Activated CD4-positive, alpha-beta T cell treated with anti-CD3 and anti-CD28 coated beads, Interleukin-2, amount 10 ng/mL, durations not matched to agents 24 days and 14 days (primary cell): ENCODE results near the gene MAJIN. TPM values are rescaled to one million over a fixed set of nuclear protein-coding genes. Genes with fewer than 3 reads are reported as not detected.
A peak's percentile ranks its signal among the peaks of the same experiment; 100 is the strongest.

Source experiments
- DNase-seq: peaks from one replicate; pipeline ENCODE4 v3.0.0; 2022
- H3K27ac Mint-ChIP-seq: one replicate; pipeline ENCODE4 v1.8.0; 2022; ENCODE audit warnings: mild to moderate bottlenecking, mixed read lengths
- H3K27me3 Mint-ChIP-seq: one replicate; pipeline ENCODE4 v1.8.0; 2022; ENCODE audit warnings: mixed read lengths
- H3K36me3 Mint-ChIP-seq: one replicate; pipeline ENCODE4 v1.8.0; 2022; ENCODE audit warnings: low read depth, mild to moderate bottlenecking, mixed read lengths
- H3K4me1 Mint-ChIP-seq: one replicate; pipeline ENCODE4 v1.8.0; 2021; ENCODE audit warnings: mixed read lengths
- H3K4me3 Mint-ChIP-seq: one replicate; pipeline ENCODE4 v1.8.0; 2022; ENCODE audit warnings: mild to moderate bottlenecking, moderate library complexity, mixed read lengths
- H3K9me3 Mint-ChIP-seq: one replicate; pipeline ENCODE4 v1.8.0; 2021; ENCODE audit warnings: mixed read lengths
- intact Hi-C: fragments of 100-400 bp; cut with micrococcal nuclease; formaldehyde crosslinking; loops from one replicate; pipeline ENCODE4 v1.15.1; 2023
- total RNA-seq: library from RNA; stranded (reverse); gene quantifications from 2 replicates; pipeline ENCODE4 v1.2.3, GENCODE V29; 2022

The MAJIN gene
- total RNA-seq, 1 donor from 2014 or later: not detected

DNA sequence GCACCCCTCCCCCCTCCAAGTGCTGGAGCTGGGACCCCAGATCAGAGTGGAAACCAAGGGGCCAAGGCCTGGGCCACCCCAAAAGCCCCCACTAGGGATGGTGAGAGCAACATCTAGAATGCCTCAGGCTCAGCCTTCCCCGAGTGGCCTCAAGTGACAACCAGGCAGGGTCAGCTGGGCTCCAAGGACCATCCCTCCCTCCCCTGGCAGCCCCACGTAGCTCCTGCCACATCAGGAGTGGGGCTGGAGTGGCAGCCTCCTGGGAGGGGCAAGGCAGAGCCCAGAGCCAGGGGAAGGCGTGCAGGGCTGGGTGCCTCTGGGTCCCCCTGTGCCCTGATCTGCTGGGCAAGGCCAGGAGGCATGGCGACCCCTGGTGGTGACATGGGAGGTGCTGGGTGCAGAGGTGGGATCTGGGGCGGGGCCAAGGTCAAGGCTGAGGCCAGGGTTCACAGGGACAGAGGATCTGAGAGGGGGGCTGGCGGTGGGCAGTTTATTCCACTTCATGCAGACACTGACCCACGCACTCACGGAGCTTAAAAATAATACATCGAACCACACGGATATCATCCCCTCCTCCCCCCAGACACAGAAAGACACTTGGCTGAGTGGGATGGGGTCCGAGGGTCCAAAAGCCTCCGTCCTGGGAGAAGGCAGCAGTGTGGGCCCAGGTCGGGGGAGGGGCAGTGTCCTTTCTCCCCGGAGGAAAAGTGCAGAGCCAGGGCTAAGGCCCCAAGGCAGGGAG lies 77.7 kb downstream of the MAJIN start:
- Mint-ChIP-seq H3K27me3 (no peaks in the 10 kb centered on the region), H3K9me3 (no peaks in the 10 kb centered on the region), H3K27ac (no peak overlapping the region), H3K4me1 (peaks cover 5% of the 10 kb centered on the region), H3K4me3 (no peak overlapping the region), H3K36me3 (peaks cover 10% of the 10 kb centered on the region)
- intact Hi-C loops: loop anchor here (1.0 kb wide), 1 partner anchor 47 kb away; no protein-coding TSS in a partner anchor
- peak; percentile 97 for DNase-seq

DNA sequence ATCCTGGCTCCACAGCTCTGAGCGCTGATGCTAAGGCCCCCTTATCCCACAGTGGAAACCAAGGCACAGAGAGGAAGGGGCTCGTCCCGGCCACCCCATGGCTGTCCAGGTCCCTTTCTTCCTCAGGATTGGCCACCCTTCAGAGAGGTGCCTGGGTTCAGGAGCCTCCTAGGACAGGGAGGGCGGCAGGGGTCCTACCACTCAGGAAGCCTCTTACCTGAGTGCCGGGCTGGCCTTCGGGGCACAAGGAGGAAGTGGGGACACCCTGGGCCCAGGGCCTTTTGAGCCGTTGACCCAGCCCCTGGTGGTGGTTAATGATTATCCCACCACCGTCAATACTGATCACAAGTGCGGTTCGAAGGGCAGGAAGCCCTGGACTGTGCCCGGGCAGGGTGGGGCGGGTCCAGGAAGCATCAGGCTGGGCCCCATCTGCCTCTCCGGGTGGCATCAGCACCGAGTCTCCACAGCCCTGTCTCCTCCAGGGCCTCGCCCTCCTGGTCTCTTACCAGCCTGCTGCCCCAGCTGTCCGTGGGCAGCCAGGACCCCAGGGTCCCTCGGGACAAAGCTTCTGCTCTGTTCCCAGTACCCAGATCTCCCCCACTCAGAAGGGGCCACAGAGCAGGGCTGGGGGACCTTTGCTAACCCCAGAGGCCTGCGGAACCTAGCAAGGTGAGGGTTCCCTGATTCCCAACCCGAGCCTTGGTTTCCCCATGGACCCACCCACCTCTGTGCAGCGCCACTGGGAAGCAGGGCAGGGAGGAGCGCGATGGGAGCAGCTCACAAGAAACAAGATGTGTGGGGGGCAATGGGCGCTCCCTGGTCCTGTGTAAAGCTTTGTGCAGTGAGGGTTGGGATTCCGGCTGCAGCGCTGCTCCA lies 78.5 kb downstream of the MAJIN start:
- Mint-ChIP-seq H3K9me3 (no peaks in the 10 kb centered on the region), H3K4me3 (no peak overlapping the region), H3K27ac (no peak overlapping the region), H3K36me3 (peaks cover 7% of the 10 kb centered on the region), H3K27me3 (no peaks in the 10 kb centered on the region), H3K4me1 (peaks cover 7% of the 10 kb centered on the region)
- DNase-seq: no peak
- intact Hi-C loops: loop anchor here (1.0 kb wide), 1 partner anchor 46 kb away; no protein-coding TSS in a partner anchor

DNA sequence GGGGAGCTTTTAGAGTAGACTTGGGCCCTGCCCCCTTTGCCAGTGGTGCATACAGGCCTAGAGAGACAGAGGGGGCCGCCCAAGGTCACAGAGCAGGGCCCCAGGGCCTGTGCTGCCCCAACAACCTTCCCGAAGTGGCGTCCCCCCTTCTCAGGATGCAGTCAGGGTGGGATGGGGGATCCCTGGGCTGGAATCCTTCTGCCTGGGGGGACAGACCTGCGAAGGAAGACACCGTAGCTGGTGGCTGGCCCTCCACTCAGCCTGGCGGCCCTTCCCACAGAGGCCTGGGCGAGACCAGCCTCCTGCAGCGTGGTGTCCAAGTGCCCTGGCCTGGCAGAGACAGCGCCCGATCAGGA lies 79.1 kb downstream of the MAJIN start:
- intact Hi-C loops: no loop called here
- H3K4me3 Mint-ChIP-seq: no peak overlapping the region
- peaks cover 12% of the 10 kb centered on the region for H3K4me1 Mint-ChIP-seq
- H3K27me3 Mint-ChIP-seq: no peaks in the 10 kb centered on the region
- H3K27ac Mint-ChIP-seq: no peak overlapping the region
- no peak for DNase-seq
- H3K36me3 Mint-ChIP-seq: peaks cover 7% of the 10 kb centered on the region
- no peaks in the 10 kb centered on the region for H3K9me3 Mint-ChIP-seq

DNA sequence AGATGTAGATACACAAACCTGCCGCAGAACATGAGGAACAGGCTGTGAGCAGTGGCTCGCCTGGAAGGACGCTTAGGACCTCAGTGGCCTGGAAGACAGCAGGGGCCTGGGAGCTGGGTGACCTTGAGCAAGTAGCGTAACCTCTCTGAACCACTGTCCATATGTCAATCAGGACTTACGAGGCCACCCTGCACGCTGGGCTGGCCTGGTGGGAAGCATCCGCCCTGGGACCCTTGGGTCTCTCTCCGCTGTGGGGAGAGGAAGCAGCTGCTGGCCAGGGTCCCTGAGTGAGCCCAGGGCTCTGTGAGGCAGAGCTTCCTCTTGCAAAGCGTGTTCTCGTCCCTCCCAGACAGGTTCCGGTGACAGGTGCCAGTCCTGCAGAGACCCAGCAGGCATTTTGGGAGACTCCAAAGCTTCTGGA lies 79.5 kb downstream of the MAJIN start:
- no peak overlapping the region for H3K4me3 Mint-ChIP-seq
- peaks cover 7% of the 10 kb centered on the region for H3K36me3 Mint-ChIP-seq
- H3K9me3 Mint-ChIP-seq: no peaks in the 10 kb centered on the region
- intact Hi-C loops: no loop called here
- H3K27ac Mint-ChIP-seq: no peak overlapping the region
- no peak for DNase-seq
- peaks cover 14% of the 10 kb centered on the region for H3K4me1 Mint-ChIP-seq
- H3K27me3 Mint-ChIP-seq: no peaks in the 10 kb centered on the region

DNA sequence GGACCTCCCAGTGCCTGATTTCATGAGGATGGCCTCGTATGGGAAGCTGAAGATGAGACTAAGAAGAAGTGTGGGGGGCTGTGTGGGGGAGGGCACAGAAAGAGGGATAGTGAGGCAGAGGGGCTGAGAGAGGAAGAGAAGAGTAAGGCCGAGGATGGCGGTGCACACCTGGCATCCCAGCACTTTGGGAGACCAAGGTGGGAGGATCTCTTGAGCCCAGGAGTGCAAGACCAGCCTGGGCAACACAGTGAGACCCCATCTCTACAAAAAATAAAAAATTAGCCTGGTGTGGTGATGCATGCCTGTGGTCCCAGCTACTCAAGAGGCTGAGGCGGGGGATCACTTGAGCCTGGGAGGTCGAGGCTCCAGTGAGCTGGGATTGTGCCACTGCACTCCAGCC lies 80.0 kb downstream of the MAJIN start:
- peaks cover 16% of the 10 kb centered on the region for H3K4me1 Mint-ChIP-seq
- H3K27ac Mint-ChIP-seq: peak overlapping the region; percentile 0
- no peak for DNase-seq
- no peak overlapping the region for H3K4me3 Mint-ChIP-seq
- peaks cover 4% of the 10 kb centered on the region for H3K36me3 Mint-ChIP-seq
- H3K9me3 Mint-ChIP-seq: no peaks in the 10 kb centered on the region
- intact Hi-C loops: no loop called here
- H3K27me3 Mint-ChIP-seq: no peaks in the 10 kb centered on the region

DNA sequence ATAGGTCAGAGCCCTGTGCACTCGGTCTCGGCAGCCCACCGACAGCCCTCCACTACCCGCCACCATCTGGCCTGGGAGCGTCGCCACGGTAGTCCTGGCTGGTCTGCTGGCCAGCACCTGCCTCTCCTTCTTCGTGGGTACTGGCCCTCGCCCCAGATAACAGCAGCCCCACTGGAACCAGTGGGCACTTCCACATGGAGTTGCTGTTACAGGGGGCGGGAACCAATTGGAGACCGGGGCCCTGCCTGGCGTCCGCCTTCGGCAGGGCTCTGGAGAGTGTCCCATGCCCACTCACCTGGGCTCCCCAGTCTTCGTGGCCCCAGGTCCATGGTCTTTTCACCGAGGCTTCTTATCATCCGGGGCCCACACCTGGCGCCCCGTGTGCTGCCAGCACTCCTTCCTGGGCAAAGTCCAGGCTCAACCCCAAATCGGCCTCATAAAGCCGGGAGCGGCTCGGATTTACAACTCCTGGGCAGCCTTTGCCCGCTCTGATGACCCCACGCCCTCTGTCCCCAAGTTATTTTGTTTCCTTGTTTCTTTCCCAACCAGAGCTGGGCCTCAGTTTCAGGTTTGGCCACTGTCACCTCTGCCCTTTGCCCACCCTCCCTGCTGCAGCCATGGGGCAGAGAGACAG lies 80.6 kb downstream of the MAJIN start:
- H3K4me3 Mint-ChIP-seq: no peak overlapping the region
- DNase-seq: no peak
- peaks cover 16% of the 10 kb centered on the region for H3K4me1 Mint-ChIP-seq
- peaks cover 4% of the 10 kb centered on the region for H3K36me3 Mint-ChIP-seq
- intact Hi-C loops: no loop called here
- H3K27ac Mint-ChIP-seq: no peak overlapping the region
- no peaks in the 10 kb centered on the region for H3K27me3 Mint-ChIP-seq
- H3K9me3 Mint-ChIP-seq: no peaks in the 10 kb centered on the region

DNA sequence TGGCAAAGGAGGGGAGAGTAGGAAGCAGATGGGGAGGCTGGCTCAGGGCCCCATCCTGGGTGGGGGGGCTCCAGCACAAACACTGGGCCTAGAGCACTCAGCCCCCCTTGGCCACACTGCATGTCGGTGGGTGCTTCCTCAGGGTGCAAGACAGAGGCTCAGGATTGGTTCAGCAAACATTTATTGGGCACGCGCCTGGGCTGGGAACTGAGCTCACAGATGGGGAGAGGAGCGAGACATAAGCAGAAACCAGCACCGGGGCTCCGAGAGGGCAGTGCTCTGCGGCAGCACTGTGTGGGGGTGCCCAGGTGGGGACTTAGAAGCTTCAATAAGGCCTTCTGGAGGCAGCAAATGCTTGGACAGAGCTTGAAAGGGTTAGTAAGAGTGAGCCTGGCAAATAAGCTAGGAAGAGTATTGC lies 81.4 kb downstream of the MAJIN start:
- peaks cover 4% of the 10 kb centered on the region for H3K36me3 Mint-ChIP-seq
- intact Hi-C loops: no loop called here
- no peak overlapping the region for H3K4me3 Mint-ChIP-seq
- DNase-seq: no peak
- H3K4me1 Mint-ChIP-seq: peaks cover 23% of the 10 kb centered on the region
- H3K27me3 Mint-ChIP-seq: no peaks in the 10 kb centered on the region
- H3K27ac Mint-ChIP-seq: no peak overlapping the region
- no peaks in the 10 kb centered on the region for H3K9me3 Mint-ChIP-seq

DNA sequence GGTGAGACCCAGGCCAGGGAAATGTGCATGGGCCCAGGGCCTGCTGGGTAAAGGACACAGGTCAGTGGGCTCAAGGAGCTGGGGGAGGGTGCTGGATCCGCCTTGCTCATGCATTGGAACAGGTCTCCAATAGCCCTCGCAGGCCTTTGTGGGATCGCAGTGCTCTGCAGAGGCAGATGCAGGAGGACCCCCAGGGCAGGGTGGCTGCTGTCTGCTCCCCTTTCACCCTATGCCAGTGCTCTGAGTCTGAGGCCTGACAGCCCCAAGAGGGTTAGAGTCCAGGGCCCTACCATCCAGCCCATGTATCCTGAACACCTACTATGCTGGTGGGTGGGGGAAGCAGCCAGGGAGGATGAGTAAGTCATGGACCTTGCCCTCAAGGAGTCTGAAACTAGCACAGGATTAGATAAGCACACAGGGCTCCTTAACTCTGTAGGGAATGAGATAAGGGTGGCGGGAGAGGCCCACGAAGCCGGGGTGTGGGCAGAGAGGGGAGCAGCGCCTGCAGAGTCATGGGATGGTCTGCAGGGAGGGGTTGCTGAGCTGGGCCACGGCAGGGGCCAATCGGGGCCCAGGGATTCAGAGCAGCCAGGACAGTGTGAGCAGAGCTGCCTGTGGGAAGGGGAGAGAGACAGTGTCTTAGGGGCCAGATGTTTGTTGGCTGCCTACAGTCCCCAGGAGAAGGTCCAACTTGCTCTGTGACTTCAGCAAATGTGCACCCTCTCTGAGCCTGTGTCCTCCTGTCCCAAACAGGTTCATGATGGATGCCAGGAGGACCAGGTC lies 83.0 kb downstream of the MAJIN start:
- Mint-ChIP-seq H3K27ac (no peak overlapping the region), H3K4me3 (no peak overlapping the region), H3K9me3 (no peaks in the 10 kb centered on the region), H3K36me3 (no peaks in the 10 kb centered on the region), H3K4me1 (peaks cover 30% of the 10 kb centered on the region), H3K27me3 (no peaks in the 10 kb centered on the region)
- intact Hi-C loops: loop anchor here (1.0 kb wide), 2 partner anchors 11 to 42 kb away; partner anchors contain the start of gene EHD1
- no peak for DNase-seq

DNA sequence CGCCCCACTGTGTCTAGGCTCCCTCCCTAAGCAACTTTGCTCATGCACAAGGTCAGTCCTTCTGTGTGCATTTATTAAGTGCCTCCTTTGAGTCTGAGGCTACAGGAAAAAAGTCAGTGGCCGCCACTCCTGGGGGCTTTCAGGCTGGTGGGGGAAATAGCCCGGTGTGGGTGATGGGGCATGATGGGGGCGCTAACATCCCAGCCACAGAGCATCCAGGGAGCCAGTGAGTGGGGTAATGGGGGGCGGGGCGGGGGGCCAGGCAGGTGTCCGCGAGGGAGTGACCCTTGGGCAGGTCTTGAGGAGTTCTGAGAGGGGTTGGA lies 83.5 kb downstream of the MAJIN start:
- Mint-ChIP-seq H3K27ac (peak overlapping the region; percentile 91), H3K36me3 (no peaks in the 10 kb centered on the region), H3K4me3 (peak overlapping the region; percentile 73), H3K9me3 (no peaks in the 10 kb centered on the region), H3K4me1 (peaks cover 30% of the 10 kb centered on the region), H3K27me3 (no peaks in the 10 kb centered on the region)
- intact Hi-C loops: loop anchor here (1.0 kb wide), 2 partner anchors 10 to 41 kb away; partner anchors contain the start of gene EHD1
- DNase-seq: no peak

Other genes starting within 250 kb of the MAJIN start
- gene NRXN2, start 248.9 kb downstream of the MAJIN start, total RNA-seq: 0.61 TPM in 1 of 2 replicates, not detected in the other
- 13.4 and 14.5 TPM in 2 replicates for gene RASGRP2, start 228.0 kb downstream of the MAJIN start, total RNA-seq
- gene PYGM, start 212.1 kb downstream of the MAJIN start, total RNA-seq: 2.4 and 3.1 TPM in 2 replicates
- 522 and 525 TPM in 2 replicates for gene SF1, start 193.6 kb downstream of the MAJIN start, total RNA-seq
- 63.5 and 67.3 TPM in 2 replicates for gene MAP4K2, start 168.9 kb downstream of the MAJIN start, total RNA-seq
- 36.7 and 39.1 TPM in 2 replicates for gene MEN1, start 161.6 kb downstream of the MAJIN start, total RNA-seq
- 0.05 TPM in 2 replicates for gene CDC42BPG, start 127.5 kb downstream of the MAJIN start, total RNA-seq
- 93.0 and 101 TPM in 2 replicates for gene EHD1, start 93.5 kb downstream of the MAJIN start, total RNA-seq
- gene ATG2A, start 54.9 kb downstream of the MAJIN start, total RNA-seq: 22.5 and 23.1 TPM in 2 replicates
- 11.4 and 16.7 TPM in 2 replicates for gene PPP2R5B, start 47.4 kb downstream of the MAJIN start, total RNA-seq
- not detected in 2 replicates for gene GPHA2, start 36.2 kb downstream of the MAJIN start, total RNA-seq
- gene BATF2, start 24.9 kb upstream of the MAJIN start, total RNA-seq: 0.09 TPM in 1 of 2 replicates, not detected in the other
- gene ARL2, start 42.1 kb upstream of the MAJIN start, total RNA-seq: 78.8 and 87.9 TPM in 2 replicates
- 15.9 and 17.9 TPM in 2 replicates for gene SNX15, start 55.3 kb upstream of the MAJIN start, total RNA-seq
- 16.3 and 18.0 TPM in 2 replicates for gene SAC3D1, start 69.1 kb upstream of the MAJIN start, total RNA-seq
- 12.5 and 13.0 TPM in 2 replicates for gene NAALADL1, start 86.4 kb upstream of the MAJIN start, total RNA-seq
- 94.4 and 95.1 TPM in 2 replicates for gene CDCA5, start 111.9 kb upstream of the MAJIN start, total RNA-seq
- 33.3 and 34.7 TPM in 2 replicates for gene ZFPL1, start 112.1 kb upstream of the MAJIN start, total RNA-seq
- 127 and 136 TPM in 2 replicates for gene VPS51, start 124.1 kb upstream of the MAJIN start, total RNA-seq
- 28.2 and 28.9 TPM in 2 replicates for gene TM7SF2, start 139.8 kb upstream of the MAJIN start, total RNA-seq
- 17.1 and 18.1 TPM in 2 replicates for gene ZNHIT2, start 145.6 kb upstream of the MAJIN start, total RNA-seq
- gene FAU, start 150.0 kb upstream of the MAJIN start, total RNA-seq: 1,048 and 1,049 TPM in 2 replicates
- gene MRPL49, start 150.2 kb upstream of the MAJIN start, total RNA-seq: 78.1 and 81.4 TPM in 2 replicates
- gene SYVN1, start 162.4 kb upstream of the MAJIN start, total RNA-seq: 36.9 and 39.0 TPM in 2 replicates
- gene SPDYC, start 198.1 kb upstream of the MAJIN start, total RNA-seq: not detected in 2 replicates
- gene CAPN1, start 209.8 kb upstream of the MAJIN start, total RNA-seq: 87.1 and 96.5 TPM in 2 replicates